Stomach smooth muscle (tissue), 2 donors: ENCODE measurements around the gene PTAFR.

Experiments used
- H3K27ac ChIP-seq: one replicate; pipeline ENCODE4 v1.7.0; 2013; ENCODE audit warnings: mild to moderate bottlenecking, low read length, inconsistent platforms
- H3K27me3 ChIP-seq, 2 donors: one replicate each; pipeline ENCODE4 v1.7.0; 2013; ENCODE audit warnings: low read length in 2 of 2; ENCODE audit not compliant: insufficient read depth in 2 of 2, control insufficient read depth in 1 of 2
- H3K36me3 ChIP-seq, 2 donors: one replicate each; pipeline ENCODE4 v1.7.0; 2013; ENCODE audit warnings: low read length in 2 of 2; ENCODE audit not compliant: control insufficient read depth in 2 of 2, insufficient read depth in 2 of 2
- H3K4me1 ChIP-seq: one replicate; pipeline ENCODE4 v1.7.0; 2013; ENCODE audit warnings: low read length; ENCODE audit not compliant: control insufficient read depth, insufficient read depth
- H3K4me3 ChIP-seq, 2 donors: one replicate each; pipeline ENCODE4 v1.7.0; 2013; ENCODE audit warnings: low read length in 2 of 2
- H3K9ac ChIP-seq, 2 donors: one replicate each; pipeline ENCODE4 v1.7.0; 2013; ENCODE audit warnings: low read length in 2 of 2, mild to moderate bottlenecking in 1 of 2
- H3K9me3 ChIP-seq, 2 donors: one replicate each; pipeline ENCODE4 v1.7.0; 2013; ENCODE audit warnings: low read length in 2 of 2; ENCODE audit not compliant: control insufficient read depth in 2 of 2
- donor health status: healthy.
- donor health status: Pancreatic carcinoma.

The PTAFR gene

GRCh38 chr1:28195780-28196179, 19.3 kb upstream of the PTAFR start:
- no peaks in the 10 kb centered on the region for H3K27me3 ChIP-seq
- no peak overlapping the region for H3K4me3 ChIP-seq
- no peaks in the 10 kb centered on the region for H3K9me3 ChIP-seq
- H3K36me3 ChIP-seq, result peaks cover 27 to 29% of the 10 kb centered on the region in 2 donors
- no peaks in the 10 kb centered on the region for H3K4me1 ChIP-seq
- H3K9ac ChIP-seq, result no peak overlapping the region
- no peak overlapping the region for H3K27ac ChIP-seq

- Histone ChIP-seq H3K9me3 (no peaks in the 10 kb centered on the region), H3K27ac (no peak overlapping the region), H3K4me1 (no peaks in the 10 kb centered on the region), H3K36me3 (peaks cover 15 to 19% of the 10 kb centered on the region in 2 donors), H3K9ac (no peak overlapping the region), H3K4me3 (no peak overlapping the region), H3K27me3 (no peaks in the 10 kb centered on the region)
Measured at GRCh38 chr1:28194326-28195035, 18.0 kb upstream of the PTAFR start.

GRCh38 chr1:28193701-28194161, 17.2 kb upstream of the PTAFR start:
- no peak overlapping the region for H3K4me3 ChIP-seq
- no peaks in the 10 kb centered on the region for H3K9me3 ChIP-seq
- H3K27ac ChIP-seq, result no peak overlapping the region
- H3K27me3 ChIP-seq, result no peaks in the 10 kb centered on the region
- H3K36me3 ChIP-seq, result peaks cover 8 to 12% of the 10 kb centered on the region in 2 donors
- no peaks in the 10 kb centered on the region for H3K4me1 ChIP-seq
- H3K9ac ChIP-seq, result no peak overlapping the region

- Histone ChIP-seq H3K9ac (no peak overlapping the region), H3K27me3 (no peaks in the 10 kb centered on the region), H3K9me3 (no peaks in the 10 kb centered on the region), H3K27ac (no peak overlapping the region), H3K4me3 (no peak overlapping the region), H3K36me3 (peaks cover 0 to 6% of the 10 kb centered on the region in 2 donors), H3K4me1 (no peaks in the 10 kb centered on the region)
Measured at GRCh38 chr1:28190996-28191645, 14.6 kb upstream of the PTAFR start.

GRCh38 chr1:28190337-28190979, 14.0 kb upstream of the PTAFR start:
- H3K27ac ChIP-seq, result no peak overlapping the region
- no peaks in the 10 kb centered on the region for H3K4me1 ChIP-seq
- no peaks in the 10 kb centered on the region for H3K27me3 ChIP-seq
- no peak overlapping the region for H3K9ac ChIP-seq
- no peak overlapping the region for H3K4me3 ChIP-seq
- H3K9me3 ChIP-seq, result no peaks in the 10 kb centered on the region
- H3K36me3 ChIP-seq, result peaks cover 0 to 6% of the 10 kb centered on the region in 2 donors

- Histone ChIP-seq H3K4me3 (no peak overlapping the region), H3K27ac (no peak overlapping the region), H3K9me3 (no peaks in the 10 kb centered on the region), H3K36me3 (no peaks in the 10 kb centered on the region), H3K27me3 (no peaks in the 10 kb centered on the region), H3K4me1 (no peaks in the 10 kb centered on the region), H3K9ac (no peak overlapping the region)
Measured at GRCh38 chr1:28185071-28185470, 8.6 kb upstream of the PTAFR start.

- H3K9me3 ChIP-seq, result no peaks in the 10 kb centered on the region
- no peaks in the 10 kb centered on the region for H3K36me3 ChIP-seq
- no peaks in the 10 kb centered on the region for H3K4me1 ChIP-seq
- no peak overlapping the region for H3K4me3 ChIP-seq
- no peak overlapping the region for H3K9ac ChIP-seq
- H3K27me3 ChIP-seq, result peaks cover 2 to 6% of the 10 kb centered on the region in 2 donors
- H3K27ac ChIP-seq, result no peak overlapping the region
Measured at GRCh38 chr1:28180306-28181305, 4.1 kb upstream of the PTAFR start.

GRCh38 chr1:28178690-28179485, 2.4 kb upstream of the PTAFR start:
- no peaks in the 10 kb centered on the region for H3K36me3 ChIP-seq
- H3K27me3 ChIP-seq, result peaks cover 2 to 6% of the 10 kb centered on the region in 2 donors
- H3K4me1 ChIP-seq, result no peaks in the 10 kb centered on the region
- H3K9ac ChIP-seq, result no peak overlapping the region
- H3K27ac ChIP-seq, result no peak overlapping the region
- H3K9me3 ChIP-seq, result no peaks in the 10 kb centered on the region
- H3K4me3 ChIP-seq, result no peak overlapping the region

- Histone ChIP-seq H3K9me3 (no peaks in the 10 kb centered on the region), H3K4me1 (peaks cover 5% of the 10 kb centered on the region), H3K27me3 (peaks cover 2 to 6% of the 10 kb centered on the region in 2 donors), H3K27ac (no peak overlapping the region), H3K4me3 (no peak overlapping the region), H3K9ac (no peak overlapping the region), H3K36me3 (no peaks in the 10 kb centered on the region)
Measured at GRCh38 chr1:28175955-28176485, 470 bp downstream of the PTAFR start.
